HS-5 (cell line): Measurements from ENCODE around the gene AP5Z1.

ENCODE experiments used
- DNase-seq: peaks from one replicate; pipeline ENCODE4 v3.0.0-alpha.2; 2012; ENCODE audit warnings: low read depth

Gene AP5Z1

DNA sequence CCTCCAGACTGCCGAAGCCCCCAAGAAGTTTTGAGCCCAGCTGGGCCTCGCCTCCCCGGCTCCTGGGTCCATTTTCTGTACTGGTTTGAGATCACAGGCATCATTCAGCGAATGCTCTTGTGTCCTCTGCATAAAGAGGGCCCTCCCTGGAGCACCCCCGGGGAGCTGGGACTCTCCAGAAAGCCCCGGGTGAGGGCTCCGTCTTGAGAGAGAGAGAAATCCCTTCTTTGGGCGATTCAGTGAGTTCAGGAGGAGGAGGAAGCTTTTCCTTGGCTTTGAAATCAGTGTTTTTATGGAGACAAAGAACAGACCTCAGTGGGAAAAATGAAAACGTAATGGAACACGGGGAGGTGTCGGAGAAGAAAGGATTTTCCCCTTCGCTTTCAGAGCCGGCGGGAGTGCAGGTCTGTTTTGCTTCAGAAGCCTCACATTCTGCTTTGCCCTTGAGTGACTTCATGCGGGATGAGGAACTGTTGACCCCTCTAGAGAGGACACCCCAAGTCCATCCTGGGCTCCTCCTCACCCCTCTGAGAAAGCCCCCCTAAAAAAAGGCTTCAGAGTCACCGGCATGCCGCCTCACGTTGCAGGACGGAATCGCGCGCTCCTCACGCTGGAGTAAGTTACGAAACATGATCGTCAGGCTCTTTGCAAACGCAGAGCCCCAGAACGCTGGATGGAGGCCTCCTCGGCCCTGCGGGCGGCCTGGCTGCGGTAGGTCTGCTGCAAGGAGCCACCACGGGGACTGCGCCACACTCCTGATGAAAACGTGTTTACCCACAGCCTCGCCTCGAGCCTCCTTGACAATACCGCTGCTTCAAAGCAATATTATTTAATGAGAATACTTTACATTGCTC, 8.5 kb upstream of the AP5Z1 start:
- no peak for DNase-seq

DNA sequence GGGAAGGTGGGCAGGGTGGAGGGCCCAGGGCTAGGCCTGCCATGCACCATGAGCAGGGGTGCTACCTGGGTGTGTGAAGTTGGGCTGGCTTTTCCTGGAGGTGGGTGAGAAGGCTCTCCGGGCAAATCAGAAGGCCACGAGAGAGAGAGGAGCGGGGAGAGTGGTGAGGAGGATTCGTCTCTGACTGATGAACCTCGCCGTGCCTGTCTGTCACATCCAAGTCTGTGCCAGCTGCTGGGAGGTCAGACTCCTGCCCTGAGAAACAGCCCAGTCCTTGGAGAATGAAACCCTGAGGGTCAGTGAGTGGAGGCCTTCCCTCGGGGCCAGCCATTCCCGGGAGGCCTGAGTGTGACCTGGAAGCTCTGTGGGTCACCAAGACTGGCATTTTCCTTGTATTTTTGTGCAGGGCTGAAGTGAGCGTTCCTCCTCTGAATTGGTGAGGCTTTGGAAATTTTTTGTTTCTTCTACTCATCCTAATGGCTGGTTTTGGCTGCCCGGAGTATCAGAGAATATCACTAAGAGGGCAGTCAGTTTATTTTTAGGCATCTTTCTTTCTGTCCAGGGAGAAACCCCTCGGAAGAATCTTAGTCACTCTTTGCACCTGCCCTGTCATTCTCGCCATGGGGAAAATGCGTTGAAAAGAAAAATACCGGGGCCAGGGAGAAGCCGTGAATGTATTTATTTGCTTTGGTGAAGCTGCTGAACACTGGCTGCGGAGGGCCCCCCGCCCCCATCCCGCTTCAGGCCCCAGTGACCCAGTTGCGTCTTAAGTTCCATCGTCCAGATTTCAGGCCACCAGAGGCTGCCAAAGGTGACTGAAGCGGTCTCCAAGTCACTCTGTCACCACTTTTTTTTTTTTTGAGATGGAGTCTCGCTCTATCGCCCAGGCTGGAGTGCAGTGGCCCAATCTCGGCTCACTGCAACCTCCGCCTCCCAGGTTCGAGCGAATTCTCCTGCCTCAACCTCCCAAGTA, 6.5 kb upstream of the AP5Z1 start:
- no peak for DNase-seq

DNA sequence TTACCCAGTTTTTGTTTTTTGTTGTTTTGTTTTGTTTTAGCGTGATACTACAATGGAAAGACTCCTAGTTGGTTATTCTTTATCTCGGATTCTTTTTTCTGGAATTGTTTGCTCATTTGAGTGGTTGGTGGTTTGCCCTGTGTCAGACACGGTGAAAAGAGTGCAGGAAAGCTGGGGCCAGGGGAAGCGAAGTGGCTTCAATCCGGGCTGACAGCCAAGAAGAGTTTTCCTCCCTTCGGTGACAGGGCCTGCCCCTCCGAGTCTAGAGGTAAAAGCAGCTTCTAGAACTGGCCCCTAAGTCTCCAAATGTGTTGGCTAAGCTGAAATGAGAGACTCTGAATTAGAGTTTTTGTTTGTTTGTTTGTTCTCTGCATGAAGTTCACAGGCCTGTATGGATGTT, 5.7 kb upstream of the AP5Z1 start:
- DNase-seq, result no peak

DNA sequence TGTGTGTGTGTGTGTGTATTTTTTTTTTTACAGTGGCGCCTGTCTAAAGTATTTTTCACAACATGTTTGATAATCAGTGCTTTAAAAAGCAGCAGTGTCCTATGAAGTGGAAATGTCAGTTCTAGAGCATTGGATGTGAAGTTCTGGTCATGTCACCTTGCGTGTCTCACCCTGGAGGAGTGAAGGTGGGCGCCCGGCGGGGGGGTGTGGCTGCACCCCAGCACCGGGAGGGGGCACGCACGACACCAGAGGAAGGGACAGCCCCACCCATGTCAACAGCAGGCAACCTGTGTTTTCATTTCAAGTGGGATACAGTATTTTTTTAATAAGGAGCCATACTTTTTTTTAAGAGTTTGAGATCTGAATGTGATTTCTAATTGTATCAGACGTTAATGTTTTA, 4.5 kb upstream of the AP5Z1 start:
- DNase-seq, result no peak

DNA sequence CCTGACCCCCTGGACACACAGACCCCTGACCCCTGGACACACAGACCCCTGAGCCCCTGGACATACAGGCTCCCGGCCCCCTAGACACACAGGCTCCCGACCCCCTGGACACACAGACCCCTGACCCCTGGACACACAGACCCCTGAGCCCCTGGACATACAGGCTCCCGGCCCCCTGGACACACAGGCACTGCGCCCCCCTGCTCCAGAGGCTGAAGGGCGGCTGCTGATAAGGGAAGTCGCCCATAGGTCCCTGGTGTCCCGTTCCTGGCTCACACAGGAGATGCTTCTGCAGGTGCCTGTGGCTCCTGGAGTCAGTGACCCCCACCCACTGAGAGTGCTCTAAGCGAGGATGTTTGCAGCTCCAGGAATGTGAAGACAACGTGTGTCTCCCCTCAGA, 3.7 kb upstream of the AP5Z1 start:
- no peak for DNase-seq

DNA sequence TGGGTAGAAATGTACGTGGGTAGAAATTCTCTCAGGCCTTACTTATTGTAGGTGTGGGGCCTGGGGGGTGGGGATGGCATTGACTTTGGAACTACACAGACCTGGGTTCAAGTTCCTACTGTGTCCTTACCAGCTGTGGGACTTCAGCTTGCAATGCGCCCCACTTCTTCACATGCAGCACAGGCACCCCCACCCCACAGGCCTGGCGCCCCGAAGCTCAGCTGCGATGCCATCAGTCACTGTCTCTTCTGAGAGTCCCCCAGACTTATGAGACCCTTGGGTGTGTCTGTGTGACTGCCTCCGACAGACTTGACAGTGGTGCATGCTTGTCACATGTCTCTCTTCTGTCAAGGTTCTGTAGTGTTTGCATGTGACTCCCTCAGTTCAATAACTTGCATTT, 3.1 kb upstream of the AP5Z1 start:
- DNase-seq, result no peak

DNA sequence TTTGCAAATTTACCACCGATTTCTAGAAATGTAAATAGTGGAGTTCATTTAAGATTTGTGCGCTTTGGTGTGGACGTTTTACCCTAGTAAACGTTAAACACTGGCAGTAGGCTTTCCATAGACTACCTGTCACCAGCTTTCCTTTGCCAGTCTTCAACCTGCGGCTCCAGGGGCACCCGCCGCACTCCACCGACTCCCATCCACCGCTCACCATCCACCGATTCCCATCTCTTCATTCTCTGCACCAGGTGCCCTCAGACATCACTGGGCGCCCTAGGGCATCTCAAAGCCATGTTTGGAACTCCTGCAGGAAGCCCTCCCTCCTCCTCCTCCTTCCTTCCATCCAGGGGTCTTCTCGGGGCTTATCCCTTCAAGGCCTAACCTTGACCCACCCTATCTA, 1.4 kb upstream of the AP5Z1 start:
- DNase-seq, result no peak

DNA sequence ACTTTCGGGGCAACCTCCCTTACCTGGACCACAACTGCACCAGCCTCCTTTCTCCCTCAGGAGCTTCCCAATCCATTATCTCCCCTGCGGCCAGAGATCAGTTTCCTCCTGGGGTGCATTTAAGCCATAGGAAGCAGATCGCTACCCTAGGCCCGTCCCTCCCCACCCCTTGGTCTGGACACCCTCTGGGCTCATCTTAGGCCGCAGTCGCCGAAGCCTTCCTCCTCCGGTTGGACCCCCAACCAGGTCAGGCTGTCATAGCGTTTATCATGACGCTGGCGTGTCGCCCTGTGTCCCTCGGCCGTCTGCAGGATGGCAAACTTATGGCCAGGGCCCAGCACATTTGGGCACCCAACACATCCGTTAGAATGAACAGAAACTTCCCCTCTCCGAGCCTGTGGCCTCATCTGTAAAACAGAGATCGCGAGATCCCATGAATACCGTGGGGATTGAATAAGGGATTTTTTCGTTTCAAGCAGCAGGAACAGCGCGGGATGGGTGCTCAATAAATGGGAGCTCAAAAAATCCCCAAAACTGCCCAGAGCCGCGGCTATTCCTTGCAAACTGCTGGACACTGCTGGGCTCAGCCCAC, 669 bp upstream of the AP5Z1 start:
- no peak for DNase-seq

DNA sequence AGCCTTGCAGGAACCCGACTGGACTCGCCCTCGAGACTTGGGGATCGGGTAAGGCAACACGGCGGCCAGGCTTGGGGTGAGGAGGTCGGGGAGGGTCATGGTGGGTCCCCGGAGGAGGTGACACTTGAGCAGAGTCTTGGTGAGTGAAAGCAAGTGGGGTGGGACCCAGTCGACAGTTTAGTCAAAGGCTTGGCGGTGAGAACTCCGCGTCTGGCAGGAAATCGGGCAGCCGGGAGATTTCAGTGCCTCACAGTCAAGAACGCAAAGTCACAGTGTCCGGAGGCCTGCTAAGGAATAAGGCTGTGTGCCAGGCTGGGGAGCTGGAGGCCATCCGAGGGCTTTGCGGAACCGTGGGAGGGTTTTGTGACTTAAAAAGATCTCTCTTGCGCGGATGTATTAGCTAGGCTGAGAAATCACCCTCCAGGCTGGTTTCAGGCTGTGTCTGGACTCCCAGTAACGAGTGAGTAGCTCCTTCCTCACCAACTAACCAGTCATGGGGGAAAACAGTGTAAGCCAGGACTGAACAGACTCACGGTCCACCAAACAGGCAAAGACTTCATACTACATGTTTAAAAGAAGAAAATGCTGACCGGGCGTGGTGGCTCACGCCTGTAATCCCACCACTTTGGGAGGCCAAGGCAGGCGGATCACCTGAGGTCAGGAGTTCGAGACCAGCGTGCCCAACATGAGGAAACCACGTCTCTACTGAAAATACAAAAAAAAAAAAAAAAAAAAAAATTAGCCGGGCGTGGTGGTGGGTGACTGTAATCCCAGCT, 613 bp downstream of the AP5Z1 start:
- peak; percentile 19 for DNase-seq

DNA sequence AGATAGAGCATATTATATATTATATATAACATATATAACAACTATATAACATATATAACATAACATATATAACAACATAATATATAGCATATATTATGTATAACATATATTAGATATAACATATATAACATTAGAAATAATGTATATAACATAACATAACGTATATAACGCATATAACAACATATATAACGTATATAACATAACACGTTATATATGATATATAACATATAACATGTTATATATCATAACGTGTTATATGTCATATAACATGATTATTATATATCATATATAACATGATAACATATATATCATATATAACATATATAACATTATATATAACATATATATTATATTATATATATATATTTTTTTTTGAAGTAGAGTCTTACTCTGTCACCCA, 3.7 kb downstream of the AP5Z1 start:
- no peak for DNase-seq

DNA sequence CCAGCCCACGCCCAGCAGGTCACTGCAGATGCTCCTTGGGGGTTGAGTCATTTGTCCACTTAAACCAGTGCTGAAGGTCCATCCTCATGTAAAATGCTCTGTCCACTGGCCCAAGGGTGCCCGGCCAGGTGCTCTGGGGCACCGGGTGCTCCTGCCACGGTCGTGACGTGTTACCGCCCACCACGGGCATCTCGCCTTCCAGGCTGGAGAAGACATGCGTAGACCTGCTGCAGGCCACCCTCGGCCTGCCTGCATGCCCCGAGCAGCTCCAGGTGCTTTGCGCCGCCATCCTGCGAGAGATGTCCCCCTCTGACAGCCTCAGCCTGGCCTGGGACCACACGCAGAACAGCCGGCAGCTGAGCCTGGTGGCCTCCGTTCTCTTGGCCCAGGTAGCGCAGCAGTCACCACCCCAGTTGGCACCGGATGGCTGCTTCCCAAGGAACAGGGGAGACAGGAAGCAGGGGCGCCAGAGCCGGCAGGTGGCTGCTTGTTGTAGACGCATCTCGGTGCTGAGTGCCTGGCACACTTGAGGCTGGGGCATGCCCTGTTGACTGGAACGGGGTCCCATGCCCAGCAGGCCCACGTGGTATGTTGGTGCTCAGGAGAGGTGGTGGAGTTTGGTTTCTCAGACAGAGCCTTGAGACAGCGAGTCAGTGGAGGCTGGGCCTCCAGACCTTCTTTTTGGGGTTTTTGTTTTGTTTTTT, 6.1 kb downstream of the AP5Z1 start:
- DNase-seq, result no peak

DNA sequence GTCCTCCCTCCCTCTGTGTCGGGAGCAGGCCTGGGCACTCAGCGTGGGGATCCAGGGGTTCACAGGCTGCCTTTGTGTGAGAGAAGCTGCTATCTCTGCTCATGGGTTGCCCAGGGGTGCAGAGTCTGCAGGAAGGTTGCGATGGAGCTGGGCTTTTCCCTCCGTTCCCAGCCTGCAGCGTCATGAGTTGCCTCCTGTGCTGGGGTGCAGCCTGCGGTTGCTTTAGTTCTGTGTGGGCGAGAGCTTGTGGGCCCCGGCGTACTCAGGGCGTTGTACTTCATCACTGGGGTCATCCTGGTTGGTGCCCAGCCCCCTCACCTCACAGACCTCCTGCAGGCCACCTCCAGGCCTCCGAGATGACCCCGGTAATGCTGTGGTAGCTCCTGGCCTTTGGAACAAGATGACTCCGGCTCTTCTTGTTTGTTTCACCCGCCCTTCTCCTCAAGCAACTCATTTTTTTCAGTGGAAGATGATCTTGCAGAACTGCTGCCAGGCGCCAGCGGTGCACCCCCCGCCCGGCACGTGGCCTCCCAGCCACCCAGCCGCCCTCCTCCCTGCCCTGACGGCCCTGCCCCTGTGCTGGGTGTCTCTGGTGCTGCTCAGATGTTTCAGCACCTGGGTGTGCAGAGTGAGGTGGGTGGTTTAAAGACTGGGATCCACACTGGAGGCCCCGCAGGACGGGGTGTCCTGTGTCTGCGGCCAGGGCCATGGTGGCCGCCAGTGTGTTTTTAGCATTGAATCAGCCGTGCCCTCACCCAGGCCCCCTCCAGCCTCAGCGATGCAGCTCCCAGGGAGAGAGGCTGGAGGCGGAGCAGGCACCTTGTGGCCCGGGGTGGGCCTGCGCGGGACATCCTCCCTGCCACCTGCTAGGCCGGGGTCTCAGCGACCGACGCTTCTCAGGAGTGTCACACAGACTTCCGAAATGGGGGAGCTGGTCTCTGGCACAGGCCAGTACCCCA, 7.2 kb downstream of the AP5Z1 start:
- no peak for DNase-seq

DNA sequence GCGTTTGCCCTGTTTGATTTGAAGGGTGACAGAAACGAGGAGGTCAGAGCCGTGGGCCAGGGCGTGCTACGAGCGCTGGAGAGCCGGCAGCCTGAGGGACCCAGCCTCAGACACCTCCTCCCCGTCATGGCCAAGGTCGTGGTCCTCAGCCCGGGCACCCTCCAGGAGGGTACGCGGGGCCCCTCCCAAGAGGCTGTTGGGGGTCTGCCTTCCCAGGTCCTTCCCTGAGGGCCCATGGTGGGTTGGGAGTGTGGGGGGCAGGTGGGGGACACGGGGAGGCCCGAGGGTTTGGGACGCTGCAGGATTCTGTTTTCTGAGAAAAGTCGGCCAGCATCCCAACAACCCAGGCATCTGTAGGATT, 7.8 kb downstream of the AP5Z1 start:
- DNase-seq, result no peak

DNA sequence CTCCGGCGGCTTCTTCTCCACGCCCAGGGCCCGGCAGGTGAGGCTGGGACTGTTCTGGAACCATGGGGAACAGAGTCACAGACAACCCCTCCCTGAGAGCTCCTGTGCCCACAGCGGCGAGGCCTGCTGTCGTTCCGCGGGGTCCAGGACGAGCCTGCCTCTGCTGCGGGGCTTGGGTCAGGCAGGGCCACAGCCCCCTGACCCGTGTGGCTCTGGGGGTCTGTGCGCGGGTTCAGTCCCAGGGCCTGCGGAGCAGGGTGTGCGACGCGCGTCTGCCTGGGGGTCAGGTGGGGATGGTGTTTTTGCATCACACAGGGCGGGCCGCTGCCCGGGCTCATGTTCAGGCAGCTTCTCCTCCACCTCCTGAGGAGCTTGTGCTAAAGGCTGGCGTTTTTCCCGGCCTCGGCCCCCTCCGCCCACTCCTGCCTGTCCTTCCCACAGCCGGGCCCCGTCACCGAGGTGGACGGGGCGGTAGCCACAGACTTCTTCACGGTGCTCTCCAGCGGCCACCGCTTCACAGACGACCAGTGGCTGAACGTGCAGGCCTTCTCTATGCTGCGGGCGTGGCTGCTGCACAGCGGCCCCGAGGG, 8.4 kb downstream of the AP5Z1 start:
- DNase-seq, result no peak

DNA sequence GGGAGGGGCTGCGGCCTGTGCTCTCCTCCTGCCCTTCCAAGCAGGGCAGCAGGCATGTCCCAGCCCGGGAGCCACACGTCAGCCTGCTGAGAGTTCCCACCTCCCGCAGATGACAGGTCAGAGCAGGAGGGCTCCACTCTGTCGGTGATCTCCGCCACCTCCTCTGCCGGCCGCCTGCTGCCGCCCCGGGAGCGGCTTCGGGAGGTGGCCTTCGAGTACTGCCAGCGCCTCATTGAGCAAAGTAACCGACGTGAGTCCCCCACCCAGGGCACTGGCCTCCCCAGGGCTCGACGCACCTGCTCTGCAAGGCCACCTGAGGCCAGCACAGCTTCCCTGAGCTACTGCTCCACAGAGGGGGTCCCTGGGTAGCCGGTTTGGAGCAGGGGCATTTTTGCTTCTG, 9.4 kb downstream of the AP5Z1 start:
- no peak for DNase-seq

DNA sequence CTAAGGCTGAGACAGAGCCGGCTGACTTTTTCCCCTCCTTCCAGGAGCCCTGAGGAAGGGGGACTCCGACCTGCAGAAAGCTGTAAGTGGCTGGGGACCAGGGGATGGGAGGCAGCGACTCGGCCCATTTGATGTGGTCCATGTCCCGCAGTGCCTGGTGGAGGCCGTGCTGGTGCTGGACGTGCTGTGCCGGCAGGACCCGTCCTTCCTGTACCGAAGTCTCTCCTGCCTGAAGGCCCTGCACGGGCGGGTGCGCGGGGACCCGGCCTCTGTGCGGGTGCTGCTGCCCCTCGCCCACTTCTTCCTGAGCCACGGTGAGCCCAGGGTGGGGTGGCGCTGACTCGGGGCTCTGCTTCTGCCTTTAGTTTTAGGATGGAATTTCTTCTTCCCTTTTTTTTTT, 9.9 kb downstream of the AP5Z1 start:
- no peak for DNase-seq

DNA sequence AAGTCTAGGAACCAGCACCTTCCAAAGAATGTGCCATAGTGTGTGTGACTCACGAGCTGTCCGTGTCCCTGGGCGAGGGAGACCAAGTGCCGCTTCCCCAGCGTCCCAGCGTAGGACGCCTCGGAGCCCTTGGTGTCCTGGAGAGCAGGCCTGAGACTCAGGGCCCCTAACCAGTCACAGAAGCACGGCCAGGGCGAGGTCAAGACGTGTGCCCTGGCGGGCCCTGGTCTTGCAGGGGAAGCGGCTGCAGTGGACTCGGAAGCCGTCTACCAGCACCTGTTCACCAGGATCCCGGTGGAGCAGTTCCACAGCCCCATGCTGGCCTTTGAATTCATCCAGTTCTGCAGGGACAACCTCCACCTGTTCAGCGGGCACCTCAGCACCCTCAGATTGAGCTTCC, 10.6 kb downstream of the AP5Z1 start:
- DNase-seq, result no peak

DNA sequence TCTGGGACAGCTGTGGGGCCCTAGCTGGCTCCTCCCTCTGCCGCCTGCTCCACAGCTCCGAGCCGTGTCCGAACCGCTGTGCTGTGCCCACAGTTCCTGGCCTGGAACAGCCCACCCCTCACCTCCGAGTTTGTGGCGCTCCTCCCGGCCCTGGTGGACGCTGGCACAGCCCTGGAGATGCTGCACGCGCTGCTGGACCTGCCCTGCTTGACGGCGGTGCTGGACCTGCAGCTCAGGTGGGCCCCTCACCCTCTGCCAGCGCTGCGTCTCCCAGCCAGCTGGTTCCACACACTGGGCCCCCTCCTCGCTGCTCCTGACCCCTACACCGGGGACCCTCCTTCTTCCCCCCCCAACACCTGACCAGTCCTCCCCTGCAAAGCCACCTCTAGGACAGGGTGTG, 12.1 kb downstream of the AP5Z1 start:
- DNase-seq, result no peak

DNA sequence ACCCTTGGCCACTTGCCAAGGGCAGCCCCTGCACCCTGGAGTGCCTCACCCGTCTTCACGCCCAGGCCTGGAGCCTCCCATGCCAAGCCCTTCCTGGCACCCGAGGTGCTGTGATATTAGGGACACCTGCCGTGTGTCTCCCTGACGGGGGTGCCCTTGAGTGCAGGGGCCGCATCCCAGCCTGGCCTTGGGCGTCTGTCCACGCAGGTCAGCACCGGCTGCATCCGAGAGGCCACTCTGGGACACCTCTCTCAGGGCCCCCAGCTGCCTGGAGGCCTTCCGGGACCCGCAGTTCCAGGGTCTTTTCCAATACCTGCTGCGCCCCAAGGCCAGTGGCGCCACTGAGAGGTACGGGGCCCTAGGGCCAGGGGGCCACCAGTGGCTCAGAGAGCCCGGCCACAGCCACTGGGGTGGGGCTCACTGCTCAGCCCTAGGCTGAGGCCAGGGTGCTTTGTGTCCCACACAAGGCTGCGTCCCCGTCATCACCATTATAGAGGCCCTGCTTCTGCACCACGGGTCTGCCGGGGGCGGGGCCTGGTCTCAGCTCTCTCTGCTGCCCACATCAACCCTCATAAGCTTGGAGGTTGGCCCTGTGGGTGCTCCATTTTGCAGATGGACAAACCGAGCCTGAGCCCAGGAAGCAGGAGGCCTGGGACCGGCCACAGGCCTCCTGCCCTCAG, 12.7 kb downstream of the AP5Z1 start:
- no peak for DNase-seq
